GM13976 (cell line): ENCODE measurements around the gene MDM1.

Experiments
- DNase-seq: peaks from one replicate; pipeline ENCODE4 v3.0.0; 2012; ENCODE audit warnings: low spot score
- CTCF ChIP-seq: IDR thresholded peaks from 2 replicates; pipeline ENCODE4 v1.5.1; 2012; ENCODE audit warnings: borderline replicate concordance, mild to moderate bottlenecking; ENCODE audit not compliant: insufficient read depth; ENCODE audit errors: extremely low read depth, missing control alignments, control extremely low read depth
- in situ Hi-C: fragments of 300-500 bp; cut with MboI; formaldehyde crosslinking; loops from one replicate; pipeline ENCODE4 v1.12.0; 2022; ENCODE audit warnings: low sequenced_read_pairs, mixed read lengths, inconsistent platforms; ENCODE audit not compliant: unreplicated experiment

Gene MDM1

GRCh38 chr12:68264158-68264855, 67.9 kb downstream of the MDM1 start:
- no peak for TF ChIP-seq CTCF
- in situ Hi-C loops: no loop called here
- no peak for DNase-seq

- DNase-seq: no peak
- in situ Hi-C loops: no loop called here
- no peak for TF ChIP-seq CTCF
These were observed 68.8 kb downstream of the MDM1 start for GRCh38 chr12:68263366-68263765.

- no peak for DNase-seq
- in situ Hi-C loops: no loop called here
- TF ChIP-seq CTCF: no peak
These were observed 70.3 kb downstream of the MDM1 start for GRCh38 chr12:68261896-68262295.

GRCh38 chr12:68260153-68260552, 72.0 kb downstream of the MDM1 start:
- in situ Hi-C loops: no loop called here
- DNase-seq: no peak

GRCh38 chr12:68259318-68259940, 72.7 kb downstream of the MDM1 start:
- TF ChIP-seq CTCF: no peak
- in situ Hi-C loops: no loop called here
- no peak for DNase-seq

More at GRCh38 chr12:68260153-68260552, 72.0 kb downstream of the MDM1 start:
- no peak for TF ChIP-seq CTCF

- DNase-seq: no peak
- TF ChIP-seq CTCF: no peak
- in situ Hi-C loops: no loop called here
These were observed 78.7 kb downstream of the MDM1 start, which contains the start of gene IL22 for GRCh38 chr12:68253504-68253903. TSS of gene IL22 (minus strand) at chr12:68253604. CDS start at chr12:68253448, 156 bp downstream.
